GM12878 (cell line): Measurements from ENCODE around the gene KRT86. TPM values are rescaled to one million over a fixed set of nuclear protein-coding genes. Genes with fewer than 3 reads are reported as not detected.

Experiments
- ATAC-seq: fragments of 200-7000 bp; cut with Tn5 transposase; 3 replicates; pipeline ENCODE4 v1.9.1; 2020; ENCODE audit warnings: mild to moderate bottlenecking, moderate library complexity
- BruUV-seq: library from RNA; stranded (reverse); fragments of 400-500 nt; replicated peaks from 2 replicates; lab custom pipeline; 2021; lab: Mats Ljungman, UMichigan
- CTCF ChIA-PET: fragments of 300-600 bp; sonication (Branson Sonifier 250); formaldehyde crosslinking; extraction: SDS; loops from one replicate; lab custom pipeline; 2021; ENCODE audit warnings: inconsistent platforms; lab: Yijun Ruan, JAX
- POLR2A ChIA-PET: fragments of 350-600 bp; formaldehyde crosslinking; extraction: SDS; loops from one replicate; lab custom pipeline; 2021; ENCODE audit warnings: inconsistent platforms; lab: Charles Lee
- RAD21 ChIA-PET: fragments of 300-600 bp; sonication (Branson Sonifier 250); formaldehyde crosslinking; loops from one replicate; lab custom pipeline; 2023; ENCODE audit warnings: antibody characterized with exemption; ENCODE audit not compliant: unreplicated experiment; lab: Charles Lee
- SMC1A ChIA-PET: fragments of 300-600 bp; sonication (Branson Sonifier 250); formaldehyde crosslinking; loops from one replicate; lab custom pipeline; 2023; ENCODE audit not compliant: unreplicated experiment, uncharacterized antibody; lab: Charles Lee
- DNase-seq: peaks from one replicate; pipeline ENCODE4 v3.0.0-alpha.2; 2011; ENCODE audit warnings: low read depth, low spot score
- FAIRE-seq: peaks from 3 replicates; lab custom pipeline; 2011; peaks lifted over from hg19 to GRCh38; lab: Jason Lieb, UNC
- H2AFZ ChIP-seq: 2 replicates; pipeline ENCODE4 v1.6.0; 2011; ENCODE audit warnings: low read depth, low read length, control low read depth; ENCODE audit not compliant: control insufficient read depth
- H3K27ac ChIP-seq: 2 replicates; pipeline ENCODE4 v1.5.1; 2011; ENCODE audit warnings: control low read depth; ENCODE audit not compliant: control insufficient read depth, insufficient read depth
- H3K27me3 ChIP-seq, 2 experiments: replicated peaks in 1 of 2; 2 replicates each; pipeline versions ENCODE4 v1.6.0 to v1.6.1; 2011; ENCODE audit warnings: low read length in 1 of 2; ENCODE audit not compliant: control insufficient read depth in 2 of 2, insufficient read depth in 2 of 2
- H3K36me3 ChIP-seq, 2 experiments: 2 replicates each; pipeline ENCODE4 v1.5.1; 2011; ENCODE audit warnings: low read length in 1 of 2; ENCODE audit not compliant: control insufficient read depth in 2 of 2, insufficient read depth in 2 of 2
- H3K4me1 ChIP-seq: 2 replicates; pipeline ENCODE4 v1.6.1; 2011; ENCODE audit warnings: mild to moderate bottlenecking, low read length, moderate library complexity, mixed read lengths; ENCODE audit not compliant: control insufficient read depth, insufficient read depth
- H3K4me2 ChIP-seq: 2 replicates; pipeline ENCODE4 v1.6.0; 2011; ENCODE audit warnings: control low read depth; ENCODE audit not compliant: control insufficient read depth, insufficient read depth
- H3K4me3 ChIP-seq: fragments of 200-600 bp; sonication (generic); 2 replicates; pipeline ENCODE4 v1.5.1; 2016
- H3K79me2 ChIP-seq: 2 replicates; pipeline ENCODE4 v1.6.0; 2011; ENCODE audit warnings: low read length; ENCODE audit not compliant: control insufficient read depth, insufficient read depth
- H3K9ac ChIP-seq: 2 replicates; pipeline ENCODE4 v1.8.0; 2011; ENCODE audit warnings: low read length, control low read depth, mixed read lengths; ENCODE audit not compliant: control insufficient read depth, insufficient read depth
- H3K9me3 ChIP-seq: replicated peaks from 3 replicates; pipeline ENCODE4 v1.5.1; 2011; ENCODE audit warnings: mild to moderate bottlenecking, low read length; ENCODE audit not compliant: control insufficient read depth, insufficient read depth
- H4K20me1 ChIP-seq: 2 replicates; pipeline ENCODE4 v1.6.0; 2011; ENCODE audit not compliant: control insufficient read depth, insufficient read depth
- CREM ChIP-seq: IDR thresholded peaks from 2 replicates; pipeline ENCODE4 v1.6.1; 2014; ENCODE audit warnings: antibody characterized with exemption, low read depth
- HDAC6 ChIP-seq: fragments of 200-600 bp; sonication (generic); IDR thresholded peaks from one replicate; pipeline ENCODE4 v1.8.0; 2017; ENCODE audit warnings: antibody characterized with exemption; ENCODE audit not compliant: unreplicated experiment
- PAX5 ChIP-seq: IDR thresholded peaks from 2 replicates; pipeline ENCODE4 v1.6.1; 2011; ENCODE audit warnings: low read depth, low read length, borderline replicate concordance
- SIX5 ChIP-seq: IDR thresholded peaks from 2 replicates; pipeline ENCODE4 v1.6.1; 2011; ENCODE audit warnings: mild to moderate bottlenecking, low read depth, low read length, moderate library complexity; ENCODE audit not compliant: severe bottlenecking
- WGBS: methylation state at CpG from one replicate; pipeline ENCODE4 v1.1.6; 2016; ENCODE audit warnings: low lambda C conversion rate; ENCODE audit not compliant: insufficient replicate concordance, insufficient coverage; ENCODE audit errors: missing lambda C conversion rate; 5-methylcytosine and 5-hydroxymethylcytosine counted together
- in situ Hi-C: fragments of 300-500 bp; cut with MboI; formaldehyde crosslinking; loops from 9 replicates; pipeline ENCODE4 v1.14.3; 2018; ENCODE audit warnings: mixed read lengths
- intact Hi-C: fragments of 100-400 bp; cut with micrococcal nuclease; formaldehyde crosslinking; loops from one replicate; pipeline ENCODE4 v1.14.2; 2022; ENCODE audit not compliant: unreplicated experiment
- polyA plus RNA-seq, 11 experiments: library from polyadenylated mRNA; depleted of rRNA in 4 of 11; unstranded in 6 of 11; stranded (reverse) in 5 of 11; fragments of >200 nt; fragmentation: Nextera tagmentation in 4 of 11; fragmentation: Illumina TruSeq in 1 of 11; extraction: Ambion mirVana in 4 of 11; extraction: Trizol in 1 of 11; gene quantifications; 1 replicate in 1 of 11; 2 replicates in 10 of 11; pipeline versions ENCODE4 v1.2.1 to v1.2.3, GENCODE V29; 2011 to 2016; ENCODE audit warnings: inconsistent platforms in 2 of 11, missing spikeins in 2 of 11, low read depth in 1 of 11
- total RNA-seq, 4 experiments: library from RNA; depleted of rRNA in 3 of 4; stranded (reverse); fragments of >200 nt in 3 of 4; fragmentation: Illumina TruSeq in 1 of 4; extraction: Trizol in 1 of 4; gene quantifications; 2 replicates each; pipeline versions ENCODE4 v1.2.1 to v1.2.3, GENCODE V29; 2013 to 2021
- TF ChIP-seq, protein P1 (sequence below): fragments of 150-350 bp; IDR thresholded peaks from 2 replicates; pipeline ENCODE4 v1.6.1; 2014; ENCODE audit warnings: mild to moderate bottlenecking, low read depth, low read length
- TF ChIP-seq, protein P2 (sequence below): IDR thresholded peaks from 2 replicates; pipeline ENCODE4 v1.6.1; 2012; ENCODE audit warnings: low read length, inconsistent platforms
- TF ChIP-seq, protein P3 (sequence below): fragments of 450-650 bp; formaldehyde crosslinking; IDR thresholded peaks from 2 replicates; pipeline ENCODE4 v1.4.0; 2022; ENCODE audit warnings: mild to moderate bottlenecking, moderate library complexity
- TF ChIP-seq, protein P4 (sequence below), 3 experiments: IDR thresholded peaks in 2 of 3; conservative IDR thresholded peaks in 1 of 3; 2 replicates each; pipeline ENCODE4 v1.5.1; 2011; ENCODE audit warnings: low read depth in 3 of 3, low read length in 3 of 3, mild to moderate bottlenecking in 3 of 3, control low read depth in 2 of 3, moderate library complexity in 2 of 3, inconsistent platforms in 1 of 3, mixed read lengths in 1 of 3; ENCODE audit not compliant: control insufficient read depth in 2 of 3, insufficient read depth in 1 of 3; ENCODE audit errors: extremely low read depth in 1 of 3

KRT86 gene
- total and polyA plus RNA-seq, 10 of the 15 experiments (the other 5 are each of a cell fraction or from before 2014, with no cell fraction given): 0.11 to 0.54 (median 0.18) TPM; not detected in 4

DNA sequence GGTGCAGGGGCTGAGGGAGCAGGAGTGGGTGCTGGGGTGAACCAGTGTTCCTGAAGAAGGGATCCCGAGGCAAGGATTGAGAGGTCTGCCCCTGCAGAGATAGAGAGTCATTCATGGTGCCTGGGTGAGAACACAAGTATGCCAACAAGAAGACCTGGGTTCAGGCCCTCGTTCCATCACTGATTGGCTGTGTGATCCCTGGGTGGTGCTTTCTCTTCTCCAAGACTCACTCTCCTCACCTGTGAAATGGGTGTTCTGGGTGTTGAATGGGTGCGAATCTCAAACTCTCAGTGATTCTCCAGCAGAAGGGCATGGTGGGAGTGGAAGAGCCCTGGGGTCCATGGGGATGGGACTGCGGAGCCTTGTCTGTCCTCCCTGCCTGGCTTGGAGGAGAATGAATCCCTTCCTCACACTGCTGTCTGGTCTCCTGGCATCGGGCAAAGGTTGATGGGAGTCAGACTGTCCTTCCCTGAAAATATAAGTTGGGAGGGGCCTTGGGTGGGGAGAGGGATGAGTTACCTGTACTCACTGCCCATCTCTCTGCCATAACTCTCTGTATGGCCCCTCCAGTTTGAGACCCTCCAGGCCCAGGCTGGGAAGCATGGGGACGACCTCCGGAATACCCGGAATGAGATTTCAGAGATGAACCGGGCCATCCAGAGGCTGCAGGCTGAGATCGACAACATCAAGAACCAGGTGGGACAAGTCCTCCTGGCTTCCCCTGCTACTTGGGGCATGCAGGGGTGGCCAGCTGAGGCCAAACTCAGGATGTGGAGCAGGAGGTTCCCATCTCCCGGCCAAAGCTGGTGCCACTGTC, 31.8 kb upstream of the KRT86 start (continued):
- no peak for TF ChIP-seq SIX5
- TF ChIP-seq, protein P1, sequence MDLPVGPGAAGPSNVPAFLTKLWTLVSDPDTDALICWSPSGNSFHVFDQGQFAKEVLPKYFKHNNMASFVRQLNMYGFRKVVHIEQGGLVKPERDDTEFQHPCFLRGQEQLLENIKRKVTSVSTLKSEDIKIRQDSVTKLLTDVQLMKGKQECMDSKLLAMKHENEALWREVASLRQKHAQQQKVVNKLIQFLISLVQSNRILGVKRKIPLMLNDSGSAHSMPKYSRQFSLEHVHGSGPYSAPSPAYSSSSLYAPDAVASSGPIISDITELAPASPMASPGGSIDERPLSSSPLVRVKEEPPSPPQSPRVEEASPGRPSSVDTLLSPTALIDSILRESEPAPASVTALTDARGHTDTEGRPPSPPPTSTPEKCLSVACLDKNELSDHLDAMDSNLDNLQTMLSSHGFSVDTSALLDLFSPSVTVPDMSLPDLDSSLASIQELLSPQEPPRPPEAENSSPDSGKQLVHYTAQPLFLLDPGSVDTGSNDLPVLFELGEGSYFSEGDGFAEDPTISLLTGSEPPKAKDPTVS: no peak
- no peak for TF ChIP-seq CREM
- TF ChIP-seq HDAC6: no peak
- TF ChIP-seq, all 136 proteins: peak for 0

DNA sequence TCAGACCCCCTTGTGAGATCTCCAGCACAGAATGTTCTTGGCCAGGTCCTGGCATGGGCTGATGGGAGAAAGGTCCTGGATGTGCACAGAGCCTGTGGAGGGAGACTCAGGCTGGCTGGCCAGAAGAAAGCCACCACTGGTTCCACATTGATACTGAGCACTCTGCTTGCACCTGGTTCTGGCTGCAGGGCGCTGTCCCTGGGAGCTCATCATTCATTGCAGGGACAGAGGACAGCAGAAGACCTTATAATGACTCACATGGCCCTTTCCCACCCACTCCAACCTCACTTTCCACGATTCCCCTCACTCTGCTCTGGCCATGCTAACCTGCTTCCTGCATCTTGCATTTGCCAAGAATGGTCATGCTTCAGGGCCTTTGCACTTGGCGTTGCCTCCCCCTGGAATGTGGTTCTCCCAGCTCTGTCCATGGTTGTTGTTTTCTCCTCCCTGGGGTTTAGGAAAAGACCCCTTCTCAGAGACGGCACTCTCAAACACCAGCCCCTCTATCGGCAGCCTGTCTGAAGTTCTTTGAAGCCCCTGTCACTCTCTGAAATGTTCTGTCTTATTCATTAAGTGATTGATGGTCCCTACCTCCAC, 31.1 kb upstream of the KRT86 start:
- peak; percentile 13 for FAIRE-seq
- ChIA-PET SMC1A (interaction anchor here (0.6 to 2.5 kb wide), 5 partner anchors 21 to 218 kb away, joined by 3 to 13 read pairs (median 5); no protein-coding TSS in a partner anchor), RAD21 (interaction anchor here (0.6 to 1.9 kb wide), 4 partner anchors 35 to 763 kb away, joined by 3 to 8 read pairs (median 4); partner anchors contain the start of gene EIF4B), POLR2A (interaction anchor here (0.6 kb wide), 1 partner anchor 205 kb away, joined by 5 read pairs; no protein-coding TSS in a partner anchor), CTCF (interaction anchor here (0.6 to 5.1 kb wide), 10 partner anchors 9 to 217 kb away, joined by 3 to 42 read pairs (median 6); no protein-coding TSS in a partner anchor)
- no peaks in the 10 kb centered on the region; the same call in 1 of the 2 replicates for H3K79me2 ChIP-seq
- peak overlapping the region; percentile 61 for H3K4me2 ChIP-seq
- H3K9ac ChIP-seq: peak overlapping the region; percentile 50
- ATAC-seq: no peak
- H3K9me3 ChIP-seq: no peaks in the 10 kb centered on the region
- WGBS: 52% methylated on average over 5 of the region's 5 CpGs
- in situ Hi-C loops (no loop called here), intact Hi-C loops (no loop called here)
- H3K27ac ChIP-seq: peak overlapping the region; percentile 86
- H3K27me3 ChIP-seq: no peaks in the 10 kb centered on the region
- H3K4me1 ChIP-seq: peaks cover 22% of the 10 kb centered on the region
- H4K20me1 ChIP-seq: no peaks in the 10 kb centered on the region
- BruUV-seq: no TSS peak
- peak overlapping the region; percentile 85 for H2AFZ ChIP-seq
- H3K4me3 ChIP-seq: peak overlapping the region; percentile 28; the same call in 1 of the 2 replicates
- H3K36me3 ChIP-seq: no peaks in the 10 kb centered on the region
- no peak for DNase-seq
- TF ChIP-seq, protein P2, sequence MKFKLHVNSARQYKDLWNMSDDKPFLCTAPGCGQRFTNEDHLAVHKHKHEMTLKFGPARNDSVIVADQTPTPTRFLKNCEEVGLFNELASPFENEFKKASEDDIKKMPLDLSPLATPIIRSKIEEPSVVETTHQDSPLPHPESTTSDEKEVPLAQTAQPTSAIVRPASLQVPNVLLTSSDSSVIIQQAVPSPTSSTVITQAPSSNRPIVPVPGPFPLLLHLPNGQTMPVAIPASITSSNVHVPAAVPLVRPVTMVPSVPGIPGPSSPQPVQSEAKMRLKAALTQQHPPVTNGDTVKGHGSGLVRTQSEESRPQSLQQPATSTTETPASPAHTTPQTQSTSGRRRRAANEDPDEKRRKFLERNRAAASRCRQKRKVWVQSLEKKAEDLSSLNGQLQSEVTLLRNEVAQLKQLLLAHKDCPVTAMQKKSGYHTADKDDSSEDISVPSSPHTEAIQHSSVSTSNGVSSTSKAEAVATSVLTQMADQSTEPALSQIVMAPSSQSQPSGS: no peak
- TF ChIP-seq, protein P3, sequence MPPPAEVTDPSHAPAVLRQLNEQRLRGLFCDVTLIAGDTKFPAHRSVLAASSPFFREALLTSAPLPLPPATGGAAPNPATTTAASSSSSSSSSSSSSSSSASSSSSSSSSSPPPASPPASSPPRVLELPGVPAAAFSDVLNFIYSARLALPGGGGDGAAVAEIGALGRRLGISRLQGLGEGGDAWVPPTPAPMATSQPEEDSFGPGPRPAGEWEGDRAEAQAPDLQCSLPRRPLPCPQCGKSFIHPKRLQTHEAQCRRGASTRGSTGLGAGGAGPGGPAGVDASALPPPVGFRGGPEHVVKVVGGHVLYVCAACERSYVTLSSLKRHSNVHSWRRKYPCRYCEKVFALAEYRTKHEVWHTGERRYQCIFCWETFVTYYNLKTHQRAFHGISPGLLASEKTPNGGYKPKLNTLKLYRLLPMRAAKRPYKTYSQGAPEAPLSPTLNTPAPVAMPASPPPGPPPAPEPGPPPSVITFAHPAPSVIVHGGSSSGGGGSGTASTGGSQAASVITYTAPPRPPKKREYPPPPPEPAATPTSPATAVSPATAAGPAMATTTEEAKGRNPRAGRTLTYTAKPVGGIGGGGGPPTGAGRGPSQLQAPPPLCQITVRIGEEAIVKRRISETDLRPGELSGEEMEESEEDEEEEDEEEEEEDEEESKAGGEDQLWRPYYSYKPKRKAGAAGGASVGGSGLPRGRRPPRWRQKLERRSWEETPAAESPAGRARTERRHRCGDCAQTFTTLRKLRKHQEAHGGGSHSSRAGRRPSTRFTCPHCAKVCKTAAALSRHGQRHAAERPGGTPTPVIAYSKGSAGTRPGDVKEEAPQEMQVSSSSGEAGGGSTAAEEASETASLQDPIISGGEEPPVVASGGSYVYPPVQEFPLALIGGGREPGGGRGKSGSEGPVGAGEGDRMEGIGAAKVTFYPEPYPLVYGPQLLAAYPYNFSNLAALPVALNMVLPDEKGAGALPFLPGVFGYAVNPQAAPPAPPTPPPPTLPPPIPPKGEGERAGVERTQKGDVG (CRISPR knock-in tag): no peak
- TF ChIP-seq, protein P4, sequence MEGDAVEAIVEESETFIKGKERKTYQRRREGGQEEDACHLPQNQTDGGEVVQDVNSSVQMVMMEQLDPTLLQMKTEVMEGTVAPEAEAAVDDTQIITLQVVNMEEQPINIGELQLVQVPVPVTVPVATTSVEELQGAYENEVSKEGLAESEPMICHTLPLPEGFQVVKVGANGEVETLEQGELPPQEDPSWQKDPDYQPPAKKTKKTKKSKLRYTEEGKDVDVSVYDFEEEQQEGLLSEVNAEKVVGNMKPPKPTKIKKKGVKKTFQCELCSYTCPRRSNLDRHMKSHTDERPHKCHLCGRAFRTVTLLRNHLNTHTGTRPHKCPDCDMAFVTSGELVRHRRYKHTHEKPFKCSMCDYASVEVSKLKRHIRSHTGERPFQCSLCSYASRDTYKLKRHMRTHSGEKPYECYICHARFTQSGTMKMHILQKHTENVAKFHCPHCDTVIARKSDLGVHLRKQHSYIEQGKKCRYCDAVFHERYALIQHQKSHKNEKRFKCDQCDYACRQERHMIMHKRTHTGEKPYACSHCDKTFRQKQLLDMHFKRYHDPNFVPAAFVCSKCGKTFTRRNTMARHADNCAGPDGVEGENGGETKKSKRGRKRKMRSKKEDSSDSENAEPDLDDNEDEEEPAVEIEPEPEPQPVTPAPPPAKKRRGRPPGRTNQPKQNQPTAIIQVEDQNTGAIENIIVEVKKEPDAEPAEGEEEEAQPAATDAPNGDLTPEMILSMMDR (IDR thresholded peaks at IDR 0.05 in 2 of 3, conservative IDR thresholded peaks at IDR 0.05 in 1 of 3; ENCODE audit: control insufficient read depth in 2 of 3, extremely low read depth in 1 of 3, insufficient read depth in 1 of 3, low read depth in 3 of 3, low read length in 3 of 3): no peak
- TF ChIP-seq PAX5: peak; percentile 55; the same call in 1 of the 2 replicates
